ENCODE results near the gene CENPB.

CENPB gene

DNA sequence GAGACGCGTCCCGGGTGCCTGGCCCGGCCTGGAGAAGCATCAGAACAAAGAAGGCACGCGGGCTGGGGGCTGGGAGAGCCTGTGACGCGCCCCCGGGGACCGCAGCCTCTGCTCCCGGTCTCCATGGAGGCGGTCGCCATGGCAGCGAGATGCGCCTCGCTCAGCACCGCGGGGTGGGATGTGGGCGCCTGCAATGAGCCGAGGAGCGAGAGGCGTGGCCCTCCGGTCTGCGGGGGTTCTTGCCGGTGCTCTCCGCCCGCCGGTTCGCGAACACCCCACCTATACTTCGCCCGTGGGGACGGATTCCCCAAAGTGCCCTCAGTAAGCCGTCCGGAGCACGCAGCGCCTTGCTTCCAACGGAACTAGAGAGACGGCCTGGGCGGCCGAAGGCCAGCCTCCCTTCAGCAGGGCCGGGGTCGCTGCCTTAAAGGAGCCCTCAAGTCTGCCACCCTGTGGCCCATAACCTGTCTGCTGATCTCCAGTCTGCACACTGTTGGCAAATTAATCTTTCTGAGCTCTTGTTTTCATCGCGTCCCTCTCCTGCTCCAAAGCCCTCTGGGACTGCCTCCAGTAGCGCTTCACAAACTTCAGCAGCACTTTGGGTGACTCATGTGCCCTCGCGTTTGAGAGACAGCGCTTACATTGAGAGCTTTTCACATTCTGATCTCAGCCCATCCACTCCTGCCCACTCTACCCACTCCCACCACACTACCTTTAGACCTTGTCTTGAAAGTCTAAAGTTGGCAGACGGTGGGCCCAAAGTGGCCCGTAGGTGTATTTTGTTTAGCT, 18.0 kb downstream of the CENPB start:
- no peaks in the 10 kb centered on the region for H3K9me3 Mint-ChIP-seq
- H3K27me3 Mint-ChIP-seq (ENCODE audit: low read depth): peaks cover 5% of the 10 kb centered on the region
- H3K36me3 Mint-ChIP-seq (ENCODE audit: low read depth): no peaks in the 10 kb centered on the region
- H3K4me1 Mint-ChIP-seq (ENCODE audit: low read depth): peaks cover 19% of the 10 kb centered on the region
- peak overlapping the region; percentile 86 for H3K4me3 Mint-ChIP-seq
- H3K27ac Mint-ChIP-seq: peak overlapping the region; percentile 88

DNA sequence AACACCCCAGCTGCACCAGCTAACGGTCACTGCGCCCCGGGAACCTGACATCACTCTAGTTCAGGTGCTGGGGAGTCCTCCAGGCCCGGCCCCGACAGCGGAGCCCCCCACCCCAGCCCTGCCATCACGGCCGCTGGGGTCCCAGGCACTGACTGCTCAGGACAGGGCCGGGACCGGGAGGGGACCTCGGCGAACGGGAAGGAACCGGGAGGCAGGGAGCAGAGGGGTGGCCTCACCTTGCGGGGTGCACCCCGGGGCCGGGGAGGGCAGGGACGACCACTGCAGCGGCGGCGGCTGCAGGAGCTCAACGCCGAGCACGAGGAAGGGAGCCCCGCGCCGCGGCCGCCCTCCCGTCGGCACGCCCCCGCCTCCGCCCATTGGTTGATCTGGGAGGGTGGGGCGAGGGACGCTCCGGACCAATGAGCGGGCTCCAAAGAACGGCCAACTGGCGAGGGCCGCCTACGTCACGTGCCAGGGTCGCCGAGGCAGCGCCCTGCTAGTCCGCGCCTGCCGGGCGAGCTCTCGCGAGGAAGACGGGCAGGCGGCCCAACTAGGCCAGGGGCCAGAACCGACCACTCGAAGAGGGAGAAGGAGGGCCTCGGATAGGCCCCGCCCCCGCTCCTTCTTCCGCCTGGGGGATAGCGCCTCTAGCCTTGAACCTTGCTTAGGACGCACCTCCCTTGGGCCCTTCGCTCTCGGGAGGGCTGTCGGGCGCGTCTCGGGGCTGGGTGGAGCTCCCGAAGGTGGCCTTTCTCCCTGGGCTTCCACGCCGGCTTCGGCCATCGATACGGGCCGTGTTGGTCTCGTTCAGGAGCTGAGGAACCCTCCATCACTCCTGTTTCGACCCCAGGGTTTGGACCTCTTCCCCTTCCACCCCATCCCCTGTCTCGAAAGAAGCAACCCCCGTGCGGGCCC, 18.9 kb downstream of the CENPB start, which contains the start of gene ADISSP:
TSS of gene ADISSP (minus strand) at position 327 of the 915 bp plus-strand sequence. CDS start 7,653 bp downstream, outside the sequence.
- Mint-ChIP-seq H3K36me3 (ENCODE audit: low read depth) (no peaks in the 10 kb centered on the region), H3K27ac (peak within 1 kb of the TSS; percentile 88), H3K4me1 (ENCODE audit: low read depth) (peaks cover 19% of the 10 kb centered on the region), H3K9me3 (no peaks in the 10 kb centered on the region), H3K27me3 (ENCODE audit: low read depth) (peaks cover 5% of the 10 kb centered on the region), H3K4me3 (peak within 1 kb of the TSS; percentile 86)

DNA sequence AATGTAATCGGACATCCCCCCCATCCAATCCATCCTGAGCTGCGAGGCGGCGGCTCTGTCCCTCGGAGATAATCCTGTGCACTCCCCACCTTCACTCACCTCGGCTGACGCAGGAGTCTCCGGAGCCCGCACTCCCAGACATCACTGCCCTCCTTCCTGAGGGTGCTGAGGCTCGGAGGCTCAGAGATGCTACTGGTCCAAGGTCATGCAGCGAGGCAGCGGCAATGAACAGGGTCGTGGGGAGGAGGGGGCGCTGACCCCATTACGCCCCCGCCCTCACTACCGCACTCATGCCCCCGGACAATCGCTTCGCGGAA, 19.5 kb downstream of the CENPB start:
- Mint-ChIP-seq H3K9me3 (no peaks in the 10 kb centered on the region), H3K27ac (no peak overlapping the region), H3K36me3 (ENCODE audit: low read depth) (no peaks in the 10 kb centered on the region), H3K27me3 (ENCODE audit: low read depth) (no peaks in the 10 kb centered on the region), H3K4me1 (ENCODE audit: low read depth) (peaks cover 19% of the 10 kb centered on the region), H3K4me3 (peak overlapping the region; percentile 78)

DNA sequence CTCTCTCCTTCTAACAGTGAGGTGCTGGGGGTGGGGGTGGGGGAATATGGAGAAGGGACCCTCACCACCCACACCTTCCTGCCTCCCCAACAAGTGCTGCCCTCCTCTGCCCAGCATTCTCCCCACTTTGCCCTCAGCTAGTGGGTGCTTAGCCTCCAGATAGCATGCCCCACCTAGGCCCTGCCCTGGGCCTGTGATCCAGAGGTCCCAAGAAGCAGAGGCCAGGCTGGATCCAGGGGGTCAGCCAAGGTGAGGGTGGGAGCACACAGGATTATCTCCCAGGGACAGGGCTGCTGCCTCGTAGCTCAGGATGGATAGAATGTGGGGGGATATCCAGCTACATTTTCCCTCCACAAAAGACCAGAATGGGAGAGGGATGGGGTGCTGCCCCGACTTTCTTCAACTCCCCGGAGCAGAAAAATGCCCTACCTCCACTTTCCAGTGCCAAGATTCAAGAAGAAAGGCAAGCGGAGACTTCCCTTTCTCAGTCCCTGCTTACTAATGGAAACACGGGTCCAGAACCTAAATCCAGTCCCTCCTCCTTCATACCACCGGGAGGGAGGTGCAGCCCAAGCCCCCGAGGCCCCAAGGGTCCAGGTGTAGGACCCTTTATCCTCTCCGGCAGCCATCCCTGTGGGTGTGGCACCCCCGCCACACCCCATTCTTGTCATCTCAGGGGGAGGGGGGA, 20.0 kb downstream of the CENPB start:
- Mint-ChIP-seq H3K4me1 (ENCODE audit: low read depth) (peaks cover 18% of the 10 kb centered on the region), H3K4me3 (peak overlapping the region; percentile 78), H3K27me3 (ENCODE audit: low read depth) (no peaks in the 10 kb centered on the region), H3K9me3 (no peaks in the 10 kb centered on the region), H3K36me3 (ENCODE audit: low read depth) (no peaks in the 10 kb centered on the region), H3K27ac (no peak overlapping the region)

DNA sequence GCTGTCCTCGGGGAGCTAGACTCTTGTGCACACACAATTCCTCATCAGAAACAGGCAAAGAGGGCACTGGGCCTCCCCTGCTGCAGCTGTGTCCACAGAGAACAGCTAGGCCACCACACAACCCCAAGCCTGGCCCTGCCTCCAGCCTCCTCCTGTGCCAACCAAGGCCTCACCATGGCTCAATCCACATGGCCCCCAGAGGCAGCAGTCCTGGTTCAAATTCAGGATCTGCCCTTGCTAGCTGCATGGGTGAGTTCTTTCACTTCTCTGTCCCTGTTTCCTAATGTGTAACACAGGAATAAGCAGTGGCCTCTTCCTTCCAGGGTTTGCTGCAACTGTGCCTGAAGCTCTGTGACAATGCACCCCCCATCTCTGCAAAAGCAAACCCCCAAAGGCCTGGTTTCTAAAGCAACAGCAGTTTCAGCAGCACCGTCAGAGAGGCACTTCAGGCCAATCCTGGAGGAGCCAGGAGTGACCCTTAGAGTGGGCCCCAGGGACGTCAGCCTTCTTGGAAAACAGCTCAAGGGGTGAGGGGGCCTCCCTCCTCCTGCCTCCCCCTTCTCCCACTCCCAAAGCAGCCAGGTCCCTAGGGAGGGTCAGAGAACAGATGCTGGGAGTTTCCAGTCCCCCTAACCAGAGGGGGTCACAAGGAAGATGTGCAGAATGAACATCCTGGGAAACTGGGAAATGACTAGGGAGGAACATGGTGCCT, 21.2 kb downstream of the CENPB start:
- Mint-ChIP-seq H3K9me3 (no peaks in the 10 kb centered on the region), H3K36me3 (ENCODE audit: low read depth) (no peaks in the 10 kb centered on the region), H3K4me1 (ENCODE audit: low read depth) (peaks cover 17% of the 10 kb centered on the region), H3K27me3 (ENCODE audit: low read depth) (no peaks in the 10 kb centered on the region), H3K4me3 (no peak overlapping the region), H3K27ac (no peak overlapping the region)

DNA sequence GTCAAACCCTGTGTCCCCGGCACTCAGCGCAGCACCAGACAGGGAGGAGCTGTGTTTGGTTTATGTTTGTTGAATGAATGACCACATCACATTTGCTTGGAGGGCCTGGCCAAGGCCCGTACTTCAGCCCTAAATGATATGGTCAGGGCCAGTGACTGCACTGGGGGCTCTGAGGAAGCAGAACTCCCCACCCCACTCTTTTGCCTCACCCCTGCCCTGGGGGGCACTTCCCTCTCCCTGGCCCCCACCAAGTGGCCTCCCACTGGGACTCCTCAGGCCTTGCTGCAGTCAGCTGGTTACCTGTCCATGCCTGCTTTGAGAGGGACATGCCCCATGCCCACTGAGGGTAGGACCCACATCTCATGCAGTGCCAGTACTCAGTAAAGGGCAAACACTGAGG, 21.9 kb downstream of the CENPB start:
- no peaks in the 10 kb centered on the region for H3K27me3 Mint-ChIP-seq (ENCODE audit: low read depth)
- H3K4me3 Mint-ChIP-seq: no peak overlapping the region
- H3K4me1 Mint-ChIP-seq (ENCODE audit: low read depth): peaks cover 17% of the 10 kb centered on the region
- no peaks in the 10 kb centered on the region for H3K9me3 Mint-ChIP-seq
- H3K36me3 Mint-ChIP-seq (ENCODE audit: low read depth): peaks cover 1% of the 10 kb centered on the region
- H3K27ac Mint-ChIP-seq: no peak overlapping the region

DNA sequence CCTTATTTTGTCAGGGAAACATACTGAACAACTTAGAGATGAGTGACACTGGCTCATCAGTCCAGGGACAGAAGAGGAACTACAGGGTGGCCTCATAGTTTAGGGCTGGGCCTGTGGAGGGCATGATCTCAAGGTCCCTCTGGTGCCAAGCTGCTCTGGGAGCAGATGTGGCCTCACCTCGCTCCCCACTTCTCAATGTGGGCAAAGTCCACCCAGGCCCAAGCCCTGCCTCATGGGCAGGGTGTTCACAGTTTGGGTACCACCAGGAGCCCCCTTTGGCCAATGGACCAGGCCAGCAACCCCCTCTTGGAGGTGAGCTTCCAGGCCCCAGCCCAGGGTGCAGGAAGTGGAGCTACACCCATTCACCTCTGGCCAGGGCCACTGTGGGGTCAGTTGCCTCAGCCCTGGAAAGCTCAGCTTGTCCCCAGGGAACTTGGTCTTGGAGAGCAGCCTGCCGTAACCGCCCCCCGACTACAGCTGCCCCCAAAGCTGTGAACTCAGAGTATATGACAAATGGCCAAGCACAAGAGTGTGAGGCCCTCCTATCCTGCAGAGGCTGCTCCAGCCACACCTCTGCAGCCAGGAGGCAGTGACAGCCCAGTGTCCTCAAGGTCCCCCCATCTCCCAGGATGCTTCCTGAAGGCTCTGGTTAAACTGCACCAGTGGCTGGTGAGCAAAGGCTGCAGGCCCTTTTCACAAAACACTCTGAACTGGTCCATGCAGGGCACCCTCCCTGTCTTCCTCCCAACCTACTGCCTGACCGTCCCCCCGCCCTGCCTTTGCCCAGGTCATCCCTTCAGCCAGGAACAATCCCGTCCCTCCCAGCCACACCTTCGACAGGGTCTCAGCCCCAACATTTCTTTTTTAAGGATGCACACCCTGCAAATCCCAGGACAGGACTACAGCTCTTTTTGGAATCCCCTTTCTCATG, 22.6 kb downstream of the CENPB start:
- Mint-ChIP-seq H3K27ac (no peak overlapping the region), H3K4me3 (no peak overlapping the region), H3K27me3 (ENCODE audit: low read depth) (no peaks in the 10 kb centered on the region), H3K36me3 (ENCODE audit: low read depth) (peaks cover 2% of the 10 kb centered on the region), H3K9me3 (no peaks in the 10 kb centered on the region), H3K4me1 (ENCODE audit: low read depth) (peaks cover 17% of the 10 kb centered on the region)

DNA sequence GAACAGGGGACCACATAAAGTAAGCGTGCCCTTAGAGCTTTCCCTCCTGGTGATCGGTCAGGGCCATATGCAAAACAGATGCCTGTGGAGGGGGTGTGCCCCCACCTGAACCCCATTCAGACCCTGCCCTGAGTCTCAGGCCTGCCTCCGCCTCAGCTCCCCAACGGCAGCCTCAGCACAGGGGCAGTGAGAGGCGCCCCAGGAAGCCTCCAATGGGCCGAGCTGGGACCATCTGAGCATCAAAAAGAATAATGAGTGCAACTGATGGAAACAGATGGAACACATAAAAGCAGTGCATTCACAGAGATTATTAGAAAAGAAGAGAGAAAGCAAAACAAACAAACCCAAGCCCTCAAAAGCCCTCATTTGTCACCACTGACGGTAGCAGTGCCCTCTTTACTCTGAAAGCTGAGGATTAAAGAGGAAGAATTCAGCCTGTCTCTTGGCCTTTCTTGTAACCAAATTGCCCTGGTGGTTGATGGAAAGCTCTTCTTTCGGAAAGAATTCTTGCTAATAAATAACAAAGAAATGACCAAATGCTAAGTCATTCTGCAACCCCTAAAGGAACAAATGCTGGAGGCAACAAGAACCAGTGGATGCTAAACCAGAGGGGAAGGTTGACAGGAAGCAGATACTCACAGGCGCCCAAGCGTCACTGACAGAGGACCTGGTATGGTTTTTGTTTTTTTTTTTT, 25.7 kb downstream of the CENPB start:
- peaks cover 3% of the 10 kb centered on the region for H3K36me3 Mint-ChIP-seq (ENCODE audit: low read depth)

DNA sequence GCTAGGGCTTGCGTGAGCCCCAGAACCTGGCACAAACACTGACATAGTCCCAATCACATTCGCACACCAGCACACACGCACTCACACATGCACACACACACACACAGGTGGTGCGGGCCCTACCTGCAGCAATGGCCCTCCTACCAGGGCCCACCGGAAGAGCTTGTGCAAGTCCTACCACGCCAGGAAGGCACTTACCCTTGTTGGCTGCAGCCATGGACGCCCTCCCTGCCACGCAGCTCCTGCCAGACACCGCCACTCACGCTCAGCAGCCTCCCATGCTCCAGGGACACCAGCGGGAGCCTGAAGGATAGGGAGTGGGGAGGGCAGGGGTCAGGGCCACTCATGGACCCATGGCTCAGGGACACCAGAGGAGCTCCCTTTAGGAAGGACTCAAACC, 26.7 kb downstream of the CENPB start:
- Mint-ChIP-seq H3K4me1 (ENCODE audit: low read depth) (peaks cover 5% of the 10 kb centered on the region), H3K27ac (no peak overlapping the region), H3K36me3 (ENCODE audit: low read depth) (peaks cover 3% of the 10 kb centered on the region), H3K9me3 (no peaks in the 10 kb centered on the region), H3K27me3 (ENCODE audit: low read depth) (no peaks in the 10 kb centered on the region), H3K4me3 (no peak overlapping the region)

More for the DNA sequence above, 25.7 kb downstream of the CENPB start:
- Mint-ChIP-seq H3K27me3 (ENCODE audit: low read depth) (no peaks in the 10 kb centered on the region), H3K4me3 (no peak overlapping the region), H3K27ac (no peak overlapping the region), H3K4me1 (ENCODE audit: low read depth) (peaks cover 5% of the 10 kb centered on the region), H3K9me3 (no peaks in the 10 kb centered on the region)

DNA sequence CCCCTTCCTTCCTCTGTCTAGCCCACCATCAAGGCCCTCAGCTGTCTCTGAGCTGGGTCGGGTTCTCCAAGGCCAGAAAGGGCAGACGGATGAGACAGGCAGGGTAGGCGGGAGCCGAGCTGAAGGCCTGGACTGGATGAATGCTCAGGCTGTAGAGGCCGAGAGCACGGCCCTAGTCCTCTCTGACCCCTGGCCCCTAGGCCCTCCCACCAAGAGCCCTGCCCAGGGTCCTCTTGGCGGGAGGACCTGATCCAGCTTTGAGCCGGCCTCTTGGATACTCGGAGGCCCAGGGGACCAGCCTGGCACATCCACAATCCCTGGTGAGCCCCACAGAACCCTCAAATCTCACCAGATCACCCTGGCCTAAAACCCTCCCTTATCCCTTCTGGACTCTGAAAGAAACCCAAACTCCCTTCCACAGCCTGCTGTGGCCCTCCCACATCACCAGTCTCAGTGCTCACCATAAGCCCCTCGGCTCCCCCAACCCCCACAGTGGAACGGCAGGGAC, 27.2 kb downstream of the CENPB start:
- peaks cover 3% of the 10 kb centered on the region for H3K4me1 Mint-ChIP-seq (ENCODE audit: low read depth)
- no peak overlapping the region for H3K4me3 Mint-ChIP-seq
- H3K27ac Mint-ChIP-seq: no peak overlapping the region
- H3K36me3 Mint-ChIP-seq (ENCODE audit: low read depth): peaks cover 3% of the 10 kb centered on the region
- no peaks in the 10 kb centered on the region for H3K9me3 Mint-ChIP-seq
- no peaks in the 10 kb centered on the region for H3K27me3 Mint-ChIP-seq (ENCODE audit: low read depth)

DNA sequence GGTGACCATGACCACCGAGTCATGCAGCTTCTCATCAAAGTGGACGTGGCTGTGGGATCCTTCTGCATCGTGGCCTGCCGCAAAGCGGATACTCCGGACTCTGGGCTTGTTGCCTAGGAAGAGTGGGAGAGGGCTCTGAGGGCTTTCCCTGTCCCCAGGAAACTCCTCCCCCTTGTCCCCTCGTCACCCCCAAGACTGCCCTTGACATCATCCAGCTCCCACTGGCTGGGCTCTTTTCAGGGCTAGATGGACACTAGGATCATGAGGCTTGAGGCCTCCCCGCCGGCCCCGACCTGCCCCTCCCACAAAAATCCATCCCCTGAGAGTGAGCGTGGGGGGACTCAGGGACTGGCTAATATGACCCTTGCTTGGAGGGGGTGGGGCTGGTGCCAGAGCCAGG, 28.0 kb downstream of the CENPB start:
- peaks cover 3% of the 10 kb centered on the region for H3K36me3 Mint-ChIP-seq (ENCODE audit: low read depth)
- H3K9me3 Mint-ChIP-seq: no peaks in the 10 kb centered on the region
- H3K4me3 Mint-ChIP-seq: no peak overlapping the region
- peaks cover 1% of the 10 kb centered on the region for H3K4me1 Mint-ChIP-seq (ENCODE audit: low read depth)
- H3K27me3 Mint-ChIP-seq (ENCODE audit: low read depth): no peaks in the 10 kb centered on the region
- no peak overlapping the region for H3K27ac Mint-ChIP-seq

DNA sequence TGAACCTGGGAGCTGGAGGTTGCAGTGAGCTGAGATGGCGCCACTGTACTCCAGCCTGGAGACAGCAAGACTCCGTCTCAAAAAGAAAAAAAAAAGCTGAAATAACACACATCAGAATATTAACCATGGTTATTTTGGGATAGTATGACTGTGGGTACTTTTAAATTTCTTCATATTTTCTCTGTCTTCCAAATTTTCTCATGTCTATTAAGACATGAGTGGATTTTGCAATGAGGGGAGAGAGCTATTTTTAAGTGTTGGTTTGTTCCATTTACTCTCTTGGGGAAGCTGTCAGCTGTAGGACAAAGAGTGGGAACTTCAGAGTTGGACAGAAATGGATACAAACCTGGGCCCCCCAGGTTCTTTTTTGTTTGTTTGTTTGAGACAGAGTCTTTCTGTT, 29.3 kb downstream of the CENPB start:
- Mint-ChIP-seq H3K36me3 (ENCODE audit: low read depth) (peaks cover 3% of the 10 kb centered on the region), H3K4me1 (ENCODE audit: low read depth) (peaks cover 1% of the 10 kb centered on the region), H3K27me3 (ENCODE audit: low read depth) (no peaks in the 10 kb centered on the region), H3K4me3 (no peak overlapping the region), H3K27ac (no peak overlapping the region), H3K9me3 (no peaks in the 10 kb centered on the region)
